H1 (cell line): ENCODE measurements around the gene PFDN1. TPM values are rescaled to one million over a fixed set of nuclear protein-coding genes. Genes with fewer than 3 reads are reported as not detected.

Experiments
- CTCF ChIA-PET: fragments of 300-600 bp; sonication (Branson Sonifier 250); formaldehyde crosslinking; loops from one replicate; lab custom pipeline; 2021; ENCODE audit not compliant: partially characterized antibody; lab: Charles Lee
- POLR2A ChIA-PET: fragments of 300-600 bp; sonication (Branson Sonifier 250); formaldehyde crosslinking; loops from one replicate; lab custom pipeline; 2021; ENCODE audit warnings: inconsistent platforms; ENCODE audit not compliant: partially characterized antibody; lab: Charles Lee
- DNase-seq, 2 experiments: peaks; one replicate each; pipeline versions ENCODE4 v3.0.0 to v3.0.0-alpha.2; 2010 to 2022; ENCODE audit warnings: low spot score in 2 of 2, low read depth in 1 of 2, mixed read lengths in 1 of 2
- FAIRE-seq: peaks from 2 replicates; lab custom pipeline; 2011; peaks lifted over from hg19 to GRCh38; lab: Jason Lieb, UNC
- H2AFZ ChIP-seq: 2 replicates; pipeline ENCODE4 v1.8.1; 2012; ENCODE audit warnings: low read length, inconsistent platforms
- H2AK5ac ChIP-seq: 2 replicates; pipeline ENCODE4 v1.6.1; 2013; ENCODE audit warnings: low read depth, low read length
- H2BK120ac ChIP-seq: replicated peaks from 2 replicates; pipeline ENCODE3; 2013; ENCODE audit warnings: low read depth, low read length, inconsistent platforms
- H2BK12ac ChIP-seq: 2 replicates; pipeline ENCODE4 v1.6.1; 2013; ENCODE audit warnings: low read depth, low read length
- H2BK15ac ChIP-seq: 2 replicates; pipeline ENCODE4 v1.6.1; 2013; ENCODE audit warnings: low read length
- H2BK20ac ChIP-seq: 2 replicates; pipeline ENCODE4 v1.6.1; 2013; ENCODE audit warnings: low read length
- H2BK5ac ChIP-seq: 2 replicates; pipeline ENCODE4 v1.6.1; 2013; ENCODE audit warnings: low read depth, low read length
- H3K14ac ChIP-seq: 2 replicates; pipeline ENCODE4 v1.6.1; 2013; ENCODE audit warnings: inconsistent platforms; ENCODE audit not compliant: insufficient read length
- H3K18ac ChIP-seq: 2 replicates; pipeline ENCODE4 v1.6.1; 2013; ENCODE audit warnings: low read length; ENCODE audit errors: extremely low read depth
- H3K23ac ChIP-seq: 2 replicates; pipeline ENCODE4 v1.6.1; 2013; ENCODE audit warnings: inconsistent platforms; ENCODE audit not compliant: insufficient read length
- H3K23me2 ChIP-seq: 2 replicates; pipeline ENCODE4 v1.6.1; 2013; ENCODE audit warnings: low read depth, low read length
- H3K27ac ChIP-seq: 2 replicates; pipeline ENCODE4 v1.6.1; 2011; ENCODE audit warnings: low read depth, low read length, inconsistent platforms
- H3K27me3 ChIP-seq, 4 experiments: replicated peaks in 1 of 4; 1 replicate in 1 of 4; 2 replicates in 3 of 4; pipeline versions ENCODE4 v1.6.1 to v1.8.1; 2011 to 2013; ENCODE audit warnings: low read length in 3 of 4, mild to moderate bottlenecking in 3 of 4, inconsistent platforms in 2 of 4, mixed read lengths in 2 of 4, moderate library complexity in 1 of 4; ENCODE audit not compliant: control insufficient read depth in 3 of 4, insufficient read depth in 3 of 4; ENCODE audit errors: extremely low read depth in 1 of 4
- H3K36me3 ChIP-seq, 4 experiments: 2 replicates each; pipeline versions ENCODE4 v1.6.1 to v1.8.1; 2011 to 2013; ENCODE audit warnings: mild to moderate bottlenecking in 4 of 4, low read length in 3 of 4, moderate library complexity in 2 of 4, control low read depth in 1 of 4, inconsistent platforms in 1 of 4; ENCODE audit not compliant: insufficient read depth in 4 of 4, control insufficient read depth in 2 of 4
- H3K4ac ChIP-seq: replicated peaks from 2 replicates; pipeline ENCODE3; 2013; ENCODE audit warnings: low read length, low read depth, mixed read lengths, inconsistent platforms; ENCODE audit not compliant: insufficient read length
- H3K4me1 ChIP-seq, 4 experiments: replicated peaks in 1 of 4; 1 replicate in 1 of 4; 2 replicates in 3 of 4; pipeline versions ENCODE4 v1.6.1 to v1.8.1; 2011 to 2013; ENCODE audit warnings: low read length in 3 of 4, inconsistent platforms in 2 of 4, mixed read lengths in 1 of 4; ENCODE audit not compliant: insufficient read depth in 4 of 4, control insufficient read depth in 3 of 4
- H3K4me2 ChIP-seq, 2 experiments: 2 replicates each; pipeline versions ENCODE4 v1.6.1 to v1.8.1; 2011 to 2013; ENCODE audit warnings: low read depth in 2 of 2, low read length in 2 of 2, control low read depth in 1 of 2, inconsistent platforms in 1 of 2, mild to moderate bottlenecking in 1 of 2; ENCODE audit not compliant: insufficient read depth in 1 of 2
- H3K4me3 ChIP-seq, 4 experiments: fragments of 200-600, 300-600 bp in 1 of 4; sonication (generic), shearing (Covaris generic), sonication (Bioruptor Twin) in 1 of 4; 2 replicates each; pipeline versions ENCODE4 v1.5.1 to v1.8.1; 2011 to 2016; ENCODE audit warnings: low read length in 4 of 4, low read depth in 3 of 4, control low read depth in 2 of 4, inconsistent platforms in 2 of 4, mild to moderate bottlenecking in 2 of 4, mixed read lengths in 1 of 4, moderate library complexity in 1 of 4; ENCODE audit not compliant: insufficient read depth in 2 of 4; ENCODE audit errors: extremely low read depth in 1 of 4
- H3K56ac ChIP-seq: replicated peaks from 2 replicates; pipeline ENCODE3; 2013; ENCODE audit warnings: low read depth, mild to moderate bottlenecking, mixed read lengths, low read length, inconsistent platforms; ENCODE audit not compliant: insufficient read length
- H3K79me1 ChIP-seq: 2 replicates; pipeline ENCODE4 v1.6.1; 2013; ENCODE audit warnings: low read depth, low read length, control low read depth
- H3K79me2 ChIP-seq, 2 experiments: 2 replicates each; pipeline versions ENCODE4 v1.6.1 to v1.8.1; 2012 to 2013; ENCODE audit warnings: low read length in 2 of 2, mild to moderate bottlenecking in 2 of 2, inconsistent platforms in 1 of 2; ENCODE audit not compliant: insufficient read depth in 2 of 2, control insufficient read depth in 1 of 2
- H3K9ac ChIP-seq, 4 experiments: replicated peaks in 1 of 4; 1 replicate in 1 of 4; 2 replicates in 3 of 4; pipeline versions ENCODE4 v1.6.1 to v1.8.1; 2011 to 2013; ENCODE audit warnings: low read depth in 3 of 4, low read length in 3 of 4, control low read depth in 2 of 4, mild to moderate bottlenecking in 2 of 4, moderate library complexity in 2 of 4, inconsistent platforms in 1 of 4; ENCODE audit errors: extremely low read depth in 1 of 4
- H3K9me3 ChIP-seq, 2 experiments: 2 replicates each; pipeline versions ENCODE4 v1.6.1 to v1.8.1; 2012 to 2013; ENCODE audit warnings: mild to moderate bottlenecking in 2 of 2, moderate library complexity in 2 of 2, control low read depth in 1 of 2, inconsistent platforms in 1 of 2, low read depth in 1 of 2, low read length in 1 of 2, mixed read lengths in 1 of 2; ENCODE audit not compliant: insufficient read depth in 2 of 2
- H4K20me1 ChIP-seq, 2 experiments: replicated peaks in 1 of 2; 2 replicates each; pipeline versions ENCODE3 to v1.8.1; 2011 to 2013; ENCODE audit warnings: inconsistent platforms in 2 of 2, low read length in 2 of 2, mild to moderate bottlenecking in 1 of 2; ENCODE audit not compliant: insufficient read depth in 2 of 2, control insufficient read depth in 1 of 2
- H4K5ac ChIP-seq: 2 replicates; pipeline ENCODE4 v1.6.1; 2013; ENCODE audit warnings: low read length, low read depth, mixed read lengths, inconsistent platforms; ENCODE audit not compliant: insufficient read length
- H4K8ac ChIP-seq: 2 replicates; pipeline ENCODE4 v1.8.0; 2013; ENCODE audit warnings: mild to moderate bottlenecking, moderate library complexity, low read length, inconsistent platforms; ENCODE audit not compliant: insufficient read depth; ENCODE audit errors: extremely low read depth
- H4K91ac ChIP-seq: replicated peaks from 2 replicates; pipeline ENCODE3; 2013; ENCODE audit warnings: low read length, mixed read lengths, inconsistent platforms; ENCODE audit not compliant: insufficient read length
- ATF2 ChIP-seq: IDR thresholded peaks from 2 replicates; pipeline ENCODE4 v1.6.1; 2012; ENCODE audit warnings: low read length, inconsistent platforms
- ATF3 ChIP-seq: IDR thresholded peaks from 2 replicates; pipeline ENCODE4 v1.6.1; 2011; ENCODE audit warnings: low read depth, mild to moderate bottlenecking, low read length; ENCODE audit not compliant: insufficient read depth
- CBX5 ChIP-seq: fragments of 300-800, 300-1000 bp; sonication (generic); IDR thresholded peaks from 2 replicates; pipeline ENCODE4 v1.7.1; 2016; ENCODE audit warnings: antibody characterized with exemption, low read length, low read depth
- JUND ChIP-seq: IDR thresholded peaks from 2 replicates; pipeline ENCODE4 v1.6.1; 2011; ENCODE audit warnings: mild to moderate bottlenecking, improper control_type of control experiment, low read length
- KDM1A ChIP-seq: fragments of 200-600, 300-600 bp; sonication (generic); IDR thresholded peaks from 2 replicates; pipeline ENCODE4 v1.7.1; 2016; ENCODE audit warnings: mild to moderate bottlenecking, low read length, borderline replicate concordance
- NRF1 ChIP-seq: IDR thresholded peaks from 2 replicates; pipeline ENCODE4 v1.6.1; 2011; ENCODE audit warnings: mild to moderate bottlenecking, low read depth, low read length, improper control_type of control experiment
- RFX5 ChIP-seq: IDR thresholded peaks from 2 replicates; pipeline ENCODE4 v1.6.1; 2011; ENCODE audit warnings: low read depth, low read length, improper control_type of control experiment, borderline replicate concordance
- RNF2 ChIP-seq: fragments of 200-900, 300-1000 bp; sonication (generic); IDR thresholded peaks from 2 replicates; pipeline ENCODE4 v1.7.1; 2016; ENCODE audit warnings: borderline replicate concordance, low read depth, mild to moderate bottlenecking, antibody characterized with exemption, low read length; ENCODE audit not compliant: poor library complexity, severe bottlenecking; ENCODE audit errors: missing control alignments
- SP2 ChIP-seq: IDR thresholded peaks from 2 replicates; pipeline ENCODE4 v1.6.1; 2012; ENCODE audit warnings: mild to moderate bottlenecking, low read length, inconsistent platforms
- SP4 ChIP-seq: IDR thresholded peaks from 2 replicates; pipeline ENCODE4 v1.6.1; 2012; ENCODE audit warnings: low read length, inconsistent platforms
- ZNF274 ChIP-seq: IDR thresholded peaks from 2 replicates; pipeline ENCODE4 v1.7.0; 2012; ENCODE audit warnings: low read length, borderline replicate concordance; ENCODE audit errors: extremely low read depth
- WGBS, 2 experiments: shearing (Covaris generic) in 1 of 2; methylation state at CpG; one replicate each; pipeline versions ENCODE4 v1.1.6 to v1.1.7; 2013 to 2015; ENCODE audit warnings: low lambda C conversion rate in 2 of 2, mixed read lengths in 2 of 2, inconsistent platforms in 1 of 2, low coverage in 1 of 2, missing lambda C conversion rate in 1 of 2; ENCODE audit not compliant: insufficient replicate concordance in 2 of 2, insufficient coverage in 1 of 2, insufficient read length in 1 of 2; ENCODE audit errors: extremely low coverage in 1 of 2, missing lambda C conversion rate in 1 of 2; 5-methylcytosine and 5-hydroxymethylcytosine counted together
- polyA plus RNA-seq, 7 experiments: library from polyadenylated mRNA; depleted of rRNA in 3 of 7; stranded (reverse) in 5 of 7; unstranded in 2 of 7; fragments of >200 nt in 5 of 7; fragments of 200-250 nt in 2 of 7; gene quantifications; 1 replicate in 5 of 7; 2 replicates in 1 of 7; 4 replicates in 1 of 7; pipeline versions ENCODE4 v1.2.1 to v1.2.3, GENCODE V29; 2011 to 2013; ENCODE audit warnings: missing spikeins in 2 of 7, mixed read lengths in 2 of 7
- total RNA-seq: library from RNA; stranded (reverse); fragmentation: NEBNext Ultra II Directional; extraction: Animal tissue kit (Norgen Biotek cat#: 25700); gene quantifications from 2 replicates; pipeline ENCODE4 v1.2.1, GENCODE V29; 2021

The PFDN1 gene
- total and polyA plus RNA-seq, 2 of the 8 experiments (the other 6 are each of a cell fraction or from before 2014, with no cell fraction given), result 53.0 to 89.6 TPM

DNA sequence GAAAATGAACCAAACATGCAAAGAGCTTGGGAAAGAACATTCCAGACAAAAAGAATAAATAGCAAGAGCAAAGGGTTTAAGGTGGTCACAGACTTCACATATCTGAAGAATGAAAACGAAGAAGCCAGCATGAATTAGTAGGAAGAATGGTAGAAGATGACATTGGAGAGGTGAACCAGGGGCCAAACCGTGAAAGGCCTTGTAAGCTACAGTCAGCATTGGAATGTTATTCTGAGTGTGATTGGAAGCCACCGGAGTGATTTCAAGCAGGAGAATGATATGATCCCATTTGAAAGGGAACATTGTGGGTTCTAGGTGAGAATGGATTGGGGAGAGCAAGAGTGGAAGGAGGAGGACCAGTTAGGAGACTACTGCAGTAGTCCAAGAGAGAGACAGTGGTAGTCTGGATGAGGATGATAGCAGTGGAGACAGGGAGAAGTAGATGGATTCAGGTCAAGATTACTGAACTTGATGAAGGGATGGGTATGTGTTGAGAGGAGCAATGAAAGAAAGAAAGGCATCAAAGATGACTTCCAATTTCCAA is 6.9 kb upstream of the PFDN1 start:
- H3K9me3 ChIP-seq, result no peaks in the 10 kb centered on the region
- no peak overlapping the region for H3K4me3 ChIP-seq
- no peak overlapping the region for H3K9ac ChIP-seq
- H2AFZ ChIP-seq, result no peak overlapping the region
- no peak overlapping the region for H3K27ac ChIP-seq
- peaks cover 0 to 2% (median 0%) of the 10 kb centered on the region in 4 experiments; a peak in 2 of 7 replicates for H3K4me1 ChIP-seq
- CTCF ChIA-PET, result interaction anchor here (0.9 to 2.0 kb wide), 4 partner anchors 42 to 67 kb away, joined by 3 to 5 read pairs (median 4); no protein-coding TSS in a partner anchor
- H3K18ac ChIP-seq, result no peak overlapping the region
- H3K4me2 ChIP-seq, result no peak overlapping the region
- no peak overlapping the region for H4K5ac ChIP-seq
- 0 out of 2 replicates have a peak overlapping the region, but pooled peaks have one; percentile 29 for H2BK15ac ChIP-seq
- H3K79me2 ChIP-seq, result no peaks in the 10 kb centered on the region
- POLR2A ChIA-PET, result no interaction called here
- WGBS, 2 experiments, result 94% methylated on average over 3 of the region's 3 CpGs; no CpG with 5 or more reads in 1 of the 2 experiments
- no peaks in the 10 kb centered on the region for H4K20me1 ChIP-seq
- no peak overlapping the region for H4K91ac ChIP-seq
- no peaks in the 10 kb centered on the region for H3K27me3 ChIP-seq
- no peak overlapping the region for H3K23ac ChIP-seq
- no peaks in the 10 kb centered on the region for H3K36me3 ChIP-seq
- FAIRE-seq (no peak), DNase-seq (no peak)
- H3K4ac ChIP-seq, result no peak overlapping the region
- no peak overlapping the region for H2AK5ac ChIP-seq
- no peaks in the 10 kb centered on the region for H3K79me1 ChIP-seq
- H2BK120ac ChIP-seq, result no peak overlapping the region
- no peak overlapping the region for H2BK12ac ChIP-seq
- 0 out of 2 replicates have a peak, but pooled peaks cover 2% of the 10 kb centered on the region for H3K23me2 ChIP-seq
- no peak overlapping the region for H3K14ac ChIP-seq
- no peak overlapping the region for H2BK5ac ChIP-seq
- no peak overlapping the region for H3K56ac ChIP-seq
- no peak overlapping the region for H4K8ac ChIP-seq
- no peak overlapping the region for H2BK20ac ChIP-seq
- TF ChIP-seq SP2 (no peak), ZNF274 (no peak), JUND (no peak), ATF3 (no peak), RFX5 (no peak), ATF2 (no peak), KDM1A (no peak), SP4 (no peak), CBX5 (no peak), RNF2 (no peak), NRF1 (no peak)
